GM23248 (cell line): ENCODE data around the gene ZNF469. TPM values are rescaled to one million over a fixed set of nuclear protein-coding genes. Genes with fewer than 3 reads are reported as not detected.
A peak's percentile ranks its signal among the peaks of the same experiment; 100 is the strongest.

Experiments used
- DNase-seq: peaks from one replicate; pipeline ENCODE4 v3.0.0-alpha.2; 2015
- H2AFZ ChIP-seq: fragments of 200-600 bp; sonication (generic); 2 replicates; pipeline ENCODE4 v1.6.1; 2016; ENCODE audit warnings: antibody characterized with exemption
- H3F3A ChIP-seq: fragments of 200-600 bp; sonication (generic); 2 replicates; pipeline ENCODE4 v1.6.1; 2016; ENCODE audit warnings: mild to moderate bottlenecking, antibody characterized with exemption, mixed run types; ENCODE audit not compliant: insufficient read depth
- H3K27ac ChIP-seq: fragments of 200-600 bp; sonication (generic); 2 replicates; pipeline ENCODE4 v1.5.1; 2016; ENCODE audit warnings: mild to moderate bottlenecking
- H3K27me3 ChIP-seq: fragments of 200-600 bp; sonication (generic); replicated peaks from 2 replicates; pipeline ENCODE4 v1.6.1; 2016; ENCODE audit warnings: mild to moderate bottlenecking; ENCODE audit not compliant: insufficient read depth
- H3K36me3 ChIP-seq: fragments of 200-600 bp; sonication (generic); 2 replicates; pipeline ENCODE4 v1.6.1; 2016; ENCODE audit warnings: low read depth, mild to moderate bottlenecking
- H3K4me1 ChIP-seq: fragments of 200-600 bp; sonication (generic); 2 replicates; pipeline ENCODE4 v1.6.1; 2016; ENCODE audit warnings: mild to moderate bottlenecking; ENCODE audit not compliant: insufficient read depth
- H3K4me2 ChIP-seq: fragments of 200-600 bp; sonication (generic); one replicate; pipeline ENCODE4 v1.6.1; 2016; ENCODE audit warnings: mild to moderate bottlenecking; ENCODE audit not compliant: unreplicated experiment
- H3K4me3 ChIP-seq: fragments of 200-600 bp; sonication (generic); 2 replicates; pipeline ENCODE4 v1.5.1; 2016; ENCODE audit warnings: mild to moderate bottlenecking
- H3K79me2 ChIP-seq: fragments of 200-600 bp; sonication (generic); 2 replicates; pipeline ENCODE4 v1.6.1; 2016; ENCODE audit warnings: mild to moderate bottlenecking; ENCODE audit not compliant: insufficient read depth
- H3K9ac ChIP-seq: fragments of 200-600 bp; sonication (generic); 2 replicates; pipeline ENCODE4 v1.6.1; 2016; ENCODE audit warnings: mild to moderate bottlenecking
- H3K9me2 ChIP-seq: fragments of 200-600 bp; sonication (generic); 2 replicates; pipeline ENCODE4 v1.6.1; 2016; ENCODE audit warnings: mixed run types, mild to moderate bottlenecking, moderate library complexity; ENCODE audit not compliant: insufficient read depth
- H3K9me3 ChIP-seq: fragments of 200-600 bp; sonication (generic); one replicate; pipeline ENCODE4 v1.6.1; 2017; ENCODE audit warnings: low read depth
- H4K20me1 ChIP-seq: fragments of 200-600 bp; sonication (generic); 2 replicates; pipeline ENCODE4 v1.6.0; 2016; ENCODE audit not compliant: insufficient read depth
- EZH2 ChIP-seq: fragments of 200-600 bp; sonication (generic); IDR thresholded peaks from 2 replicates; pipeline ENCODE4 v1.6.1; 2018; ENCODE audit warnings: antibody characterized with exemption, mild to moderate bottlenecking; ENCODE audit not compliant: insufficient read depth, poor library complexity, severe bottlenecking
- EZH2phosphoT487 ChIP-seq: fragments of 200-600 bp; sonication (generic); IDR thresholded peaks from 2 replicates; pipeline ENCODE4 v1.6.1; 2018; ENCODE audit warnings: antibody characterized with exemption, moderate library complexity, mild to moderate bottlenecking, low read depth; ENCODE audit not compliant: insufficient read depth
- WGBS, 2 experiments: methylation state at CpG; one replicate each; pipeline ENCODE4 v1.1.6; 2015 to 2017; ENCODE audit warnings: low lambda C conversion rate in 2 of 2, low coverage in 1 of 2; ENCODE audit errors: missing lambda C conversion rate in 2 of 2; 5-methylcytosine and 5-hydroxymethylcytosine counted together
- in situ Hi-C: fragments of 300-500 bp; cut with MboI; formaldehyde crosslinking; loops from 2 replicates; pipeline ENCODE4 v1.15.0; 2020
- polyA plus RNA-seq: library from polyadenylated mRNA; unstranded; fragments of >200 nt; fragmentation: Nextera tagmentation; extraction: Ambion mirVana; gene quantifications from 2 replicates; pipeline ENCODE4 v1.2.1, GENCODE V29; 2016
- total RNA-seq: library from RNA; depleted of rRNA; stranded (reverse); fragments of >200 nt; shearing (Covaris generic); gene quantifications from 2 replicates; pipeline ENCODE4 v1.2.3, GENCODE V29; 2014; rRNA removed

ZNF469 gene
- total and polyA plus RNA-seq, 2 experiments from 2014 or later: 0.65 to 2.6 TPM

DNA sequence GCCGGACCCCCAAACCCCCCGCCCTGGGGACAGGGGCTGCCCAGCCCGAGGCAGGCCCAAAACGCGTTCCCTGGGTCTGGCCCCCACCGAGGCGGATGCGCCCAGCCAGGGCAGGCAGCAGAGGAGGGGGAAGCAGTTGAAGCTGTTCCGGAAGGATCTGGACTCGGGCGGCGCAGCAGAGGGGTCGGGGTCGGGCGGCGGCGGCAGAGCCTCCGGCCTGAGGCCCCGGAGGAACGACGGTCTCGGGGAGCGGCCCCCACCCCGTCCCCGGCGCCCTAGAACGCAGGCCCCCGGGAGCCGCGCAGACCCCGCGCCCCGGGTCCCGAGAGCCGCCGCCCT, 47.4 kb downstream of the ZNF469 start:
- peak overlapping the region; percentile 53 for H3K4me3 ChIP-seq
- H3K9ac ChIP-seq: peak overlapping the region; percentile 67
- no peaks in the 10 kb centered on the region for H4K20me1 ChIP-seq
- no peak overlapping the region for H3K27ac ChIP-seq
- H3K9me2 ChIP-seq: no peaks in the 10 kb centered on the region
- 20 to 25% methylated on average over 14 to 28 of the region's 36 CpGs for WGBS, 2 experiments
- H3K9me3 ChIP-seq: no peaks in the 10 kb centered on the region
- H3K4me2 ChIP-seq: peak overlapping the region; percentile 63
- no peaks in the 10 kb centered on the region for H3K79me2 ChIP-seq
- no peaks in the 10 kb centered on the region for H3K36me3 ChIP-seq
- H2AFZ ChIP-seq: peak overlapping the region; percentile 42
- no peaks in the 10 kb centered on the region for H3K27me3 ChIP-seq
- H3K4me1 ChIP-seq: no peaks in the 10 kb centered on the region
- TF ChIP-seq EZH2phosphoT487: no peak
- no peaks in the 10 kb centered on the region for H3F3A ChIP-seq
- DNase-seq: no peak
- in situ Hi-C loops: no loop called here

- Histone ChIP-seq H3F3A (no peaks in the 10 kb centered on the region), H3K9me3 (no peaks in the 10 kb centered on the region), H3K9ac (peak overlapping the region; percentile 67), H4K20me1 (no peaks in the 10 kb centered on the region), H2AFZ (peak overlapping the region; percentile 42), H3K4me3 (peak overlapping the region; percentile 53), H3K9me2 (no peaks in the 10 kb centered on the region), H3K27me3 (no peaks in the 10 kb centered on the region), H3K36me3 (no peaks in the 10 kb centered on the region), H3K79me2 (no peaks in the 10 kb centered on the region), H3K27ac (no peak overlapping the region), H3K4me2 (peak overlapping the region; percentile 63), H3K4me1 (no peaks in the 10 kb centered on the region)
- WGBS, 2 experiments: 17 to 19% methylated on average over 38 to 67 of the region's 80 CpGs
- DNase-seq: peak; percentile 47
- in situ Hi-C loops: no loop called here
- TF ChIP-seq EZH2 (no peak), EZH2phosphoT487 (no peak)
Observed at GRCh38 chr16:88430524-88431446, 48.0 kb downstream of the ZNF469 start.

- Histone ChIP-seq H3K79me2 (no peaks in the 10 kb centered on the region), H3K27ac (no peak overlapping the region), H3K27me3 (no peaks in the 10 kb centered on the region), H4K20me1 (no peaks in the 10 kb centered on the region), H3K9me3 (no peaks in the 10 kb centered on the region), H3K4me2 (no peak overlapping the region), H3K4me3 (no peak overlapping the region), H3K9me2 (no peaks in the 10 kb centered on the region), H3F3A (no peaks in the 10 kb centered on the region), H2AFZ (no peak overlapping the region), H3K36me3 (no peaks in the 10 kb centered on the region), H3K9ac (no peak overlapping the region), H3K4me1 (no peaks in the 10 kb centered on the region)
- 92 to 95% methylated on average over 21 to 22 of the region's 22 CpGs for WGBS, 2 experiments
- TF ChIP-seq EZH2 (no peak), EZH2phosphoT487 (no peak)
- in situ Hi-C loops: no loop called here
- no peak for DNase-seq
Observed at GRCh38 chr16:88431651-88432050, 48.9 kb downstream of the ZNF469 start.

DNA sequence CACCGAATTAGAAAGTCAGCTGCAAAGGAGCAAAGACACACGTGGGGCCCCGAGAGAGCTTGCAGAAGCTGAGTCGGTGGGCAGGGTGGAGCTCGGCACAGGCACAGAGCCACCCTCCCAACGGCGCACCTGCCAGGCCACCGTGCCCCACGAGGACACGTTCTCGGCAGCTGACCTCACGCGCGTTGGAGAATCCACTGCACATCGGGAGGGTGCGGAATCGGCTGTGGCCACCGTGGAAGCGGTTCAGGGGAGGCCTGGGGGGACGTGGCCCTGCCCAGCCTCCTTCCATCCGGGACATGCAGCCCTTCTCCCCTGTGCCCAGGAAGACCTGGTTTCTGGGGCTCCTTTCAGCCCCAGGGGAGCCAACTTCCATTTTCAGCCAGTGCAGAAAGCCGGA, 49.4 kb downstream of the ZNF469 start:
- Histone ChIP-seq H3K4me2 (no peak overlapping the region), H3K27ac (no peak overlapping the region), H3K9ac (no peak overlapping the region), H3K79me2 (no peaks in the 10 kb centered on the region), H3K27me3 (no peaks in the 10 kb centered on the region), H4K20me1 (no peaks in the 10 kb centered on the region), H3K4me3 (no peak overlapping the region), H3K36me3 (no peaks in the 10 kb centered on the region), H3K4me1 (no peaks in the 10 kb centered on the region), H2AFZ (no peak overlapping the region), H3K9me3 (no peaks in the 10 kb centered on the region), H3F3A (no peaks in the 10 kb centered on the region), H3K9me2 (no peaks in the 10 kb centered on the region)
- TF ChIP-seq EZH2: no peak
- no peak for TF ChIP-seq EZH2phosphoT487
- in situ Hi-C loops: no loop called here
- no peak for DNase-seq
- 94 to 96% methylated on average over 22 of the region's 22 CpGs for WGBS, 2 experiments

Other genes starting within 250 kb of the ZNF469 start
- 0.25 and 2.4 TPM in 2 replicates for gene ZFPM1, start 70.3 kb downstream of the ZNF469 start, total RNA-seq
- 0.06 and 0.14 TPM in 2 replicates for gene ZFPM1, start 70.3 kb downstream of the ZNF469 start, polyA plus RNA-seq
- gene ZC3H18, start 187.4 kb downstream of the ZNF469 start, total RNA-seq: 8.9 and 9.7 TPM in 2 replicates
- 23.1 and 24.9 TPM in 2 replicates for gene ZC3H18, start 187.4 kb downstream of the ZNF469 start, polyA plus RNA-seq